ENCODE measurements around the gene CCDC116.
A peak's percentile ranks its signal among the peaks of the same experiment; 100 is the strongest.
"Not testable (repeated sequence)": the region's sequence is repeated elsewhere in the genome, so short reads cannot be mapped to it uniquely, and the experiment has no call there.

Gene CCDC116, protein sequence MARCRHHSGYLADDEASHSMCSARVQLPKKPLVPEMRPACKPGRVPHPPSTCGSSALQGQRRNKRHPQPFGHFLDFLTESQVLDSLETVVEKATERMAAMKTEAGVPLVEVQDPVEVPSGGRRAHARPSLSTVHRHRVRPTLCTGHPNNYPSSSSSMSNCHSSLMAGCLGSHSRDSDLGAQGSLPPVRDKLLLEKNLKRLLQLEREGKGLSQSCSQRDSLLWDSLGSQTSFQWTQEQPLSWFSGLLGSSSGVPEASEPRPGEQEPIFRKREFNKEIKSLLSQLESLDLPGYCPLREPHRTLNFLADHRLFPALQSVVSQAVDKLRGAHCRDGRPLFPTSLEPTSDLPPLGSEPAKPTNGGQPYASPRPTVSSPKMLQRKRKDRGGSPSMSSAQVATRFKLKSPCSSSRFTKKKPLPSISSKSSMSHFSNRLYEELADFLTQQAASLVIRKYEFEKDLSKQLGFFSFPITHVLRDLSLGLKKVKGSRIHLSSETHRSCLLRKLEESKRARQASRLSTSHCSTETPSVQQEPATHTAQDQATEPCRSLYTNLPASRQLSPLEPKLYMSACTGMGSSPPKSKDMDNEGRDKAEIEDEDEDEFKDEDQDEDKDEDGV

DNA sequence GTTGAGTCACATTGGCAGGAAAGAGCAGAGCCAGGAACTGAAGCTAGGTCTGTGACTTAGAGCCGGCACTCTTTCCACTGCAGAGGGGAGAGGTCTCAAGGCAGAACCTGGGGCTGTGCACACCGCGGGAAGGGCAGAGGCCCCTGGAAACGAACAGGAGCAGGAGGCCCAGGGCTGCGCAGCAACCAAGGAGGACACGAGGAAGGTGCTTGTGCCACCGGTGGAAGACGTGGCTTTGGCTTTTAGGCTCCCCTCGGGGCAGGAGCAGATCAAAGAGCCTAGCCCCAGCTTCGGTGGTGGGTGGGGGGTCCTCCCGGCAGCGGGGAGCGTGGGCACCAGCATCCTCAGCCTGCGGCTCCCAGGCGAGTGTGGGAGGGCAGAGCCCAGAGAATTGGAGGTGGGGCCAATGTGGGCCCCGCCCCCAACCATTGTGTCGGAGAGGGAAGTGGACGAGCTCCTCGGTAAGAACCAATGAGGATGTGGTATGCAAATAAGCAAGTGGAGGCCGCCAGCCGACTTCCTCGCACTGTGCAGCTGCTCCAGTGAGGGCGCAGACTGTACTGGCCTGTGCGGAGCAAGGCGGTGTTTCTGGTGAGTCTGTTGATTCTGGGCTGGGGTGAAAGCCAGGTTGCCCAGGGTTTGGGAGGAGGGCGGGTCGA, at the start of gene CCDC116:
CCDC116 (plus strand) TSS at position 524 of the 659 bp plus-strand sequence. CDS start 422 bp downstream, outside the sequence.
- DNase-seq (ENCODE audit: low read depth in 2 of 2): peak; percentile 43 to 64

DNA sequence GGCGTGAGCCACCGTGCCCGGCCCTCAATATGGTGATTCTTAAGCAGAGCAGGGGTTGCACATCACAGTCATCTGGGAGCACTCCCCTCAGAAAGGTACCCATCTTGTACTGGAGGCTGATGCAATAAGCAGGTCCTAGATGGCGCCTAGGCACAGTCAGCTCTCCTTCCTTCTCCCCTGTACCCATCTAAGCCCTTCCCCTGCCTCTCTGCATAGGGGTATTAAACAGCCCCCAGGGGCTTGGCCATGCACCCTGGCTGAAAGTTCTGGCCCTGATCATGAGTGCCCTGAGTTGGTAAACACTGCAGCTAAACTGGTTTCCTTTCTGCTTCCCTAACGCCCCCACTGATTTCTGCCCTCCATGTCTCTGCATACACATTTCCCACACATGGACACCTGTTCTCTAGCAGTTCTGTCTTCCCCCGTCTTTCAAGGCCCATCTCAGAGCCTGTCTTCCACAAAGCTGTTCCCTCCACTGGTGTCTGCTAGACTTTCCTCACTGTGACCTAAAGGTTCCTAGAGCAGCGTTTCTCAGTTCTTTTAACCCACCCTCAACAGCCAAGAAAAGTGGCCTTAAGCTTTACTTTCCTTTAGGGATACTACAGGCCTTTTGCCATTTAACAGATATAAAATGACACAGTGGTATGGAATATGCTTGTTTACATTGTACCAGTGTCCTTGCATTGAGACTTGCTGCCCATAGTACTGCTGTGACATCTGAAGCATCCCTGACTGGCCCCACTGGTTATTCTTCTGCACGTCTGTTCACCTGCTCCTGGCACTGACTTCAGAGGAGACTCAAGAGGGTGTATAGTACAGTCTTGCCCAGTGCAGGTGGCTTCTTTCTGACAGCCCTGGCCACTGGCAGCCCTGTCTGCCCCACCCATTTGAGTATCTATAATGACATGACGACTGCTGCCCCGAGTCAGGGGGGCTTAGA, 49.5 kb upstream of the CCDC116 start:
- no peak for DNase-seq (ENCODE audit: low read depth in 2 of 2)

DNA sequence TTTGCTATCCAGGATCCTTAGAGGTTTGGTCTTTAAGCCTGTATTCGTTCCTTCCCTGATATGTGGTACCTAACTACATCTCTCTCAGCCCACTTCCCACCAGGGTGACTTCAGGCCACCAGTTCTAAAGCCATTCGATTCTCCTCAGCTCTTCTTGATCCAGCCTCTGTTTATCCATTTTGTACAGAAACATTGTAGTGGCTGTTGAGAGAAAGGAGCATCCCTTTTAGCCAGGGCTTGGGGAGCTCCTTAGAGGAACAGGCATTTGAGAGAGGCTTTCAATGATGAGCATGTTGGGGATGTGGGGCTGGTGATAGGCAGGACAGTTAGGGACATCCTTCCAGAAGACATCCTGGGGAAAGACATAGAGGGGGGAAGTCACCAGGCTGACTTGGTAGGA, 47.2 kb upstream of the CCDC116 start:
- DNase-seq (ENCODE audit: low read depth in 2 of 2): no peak

DNA sequence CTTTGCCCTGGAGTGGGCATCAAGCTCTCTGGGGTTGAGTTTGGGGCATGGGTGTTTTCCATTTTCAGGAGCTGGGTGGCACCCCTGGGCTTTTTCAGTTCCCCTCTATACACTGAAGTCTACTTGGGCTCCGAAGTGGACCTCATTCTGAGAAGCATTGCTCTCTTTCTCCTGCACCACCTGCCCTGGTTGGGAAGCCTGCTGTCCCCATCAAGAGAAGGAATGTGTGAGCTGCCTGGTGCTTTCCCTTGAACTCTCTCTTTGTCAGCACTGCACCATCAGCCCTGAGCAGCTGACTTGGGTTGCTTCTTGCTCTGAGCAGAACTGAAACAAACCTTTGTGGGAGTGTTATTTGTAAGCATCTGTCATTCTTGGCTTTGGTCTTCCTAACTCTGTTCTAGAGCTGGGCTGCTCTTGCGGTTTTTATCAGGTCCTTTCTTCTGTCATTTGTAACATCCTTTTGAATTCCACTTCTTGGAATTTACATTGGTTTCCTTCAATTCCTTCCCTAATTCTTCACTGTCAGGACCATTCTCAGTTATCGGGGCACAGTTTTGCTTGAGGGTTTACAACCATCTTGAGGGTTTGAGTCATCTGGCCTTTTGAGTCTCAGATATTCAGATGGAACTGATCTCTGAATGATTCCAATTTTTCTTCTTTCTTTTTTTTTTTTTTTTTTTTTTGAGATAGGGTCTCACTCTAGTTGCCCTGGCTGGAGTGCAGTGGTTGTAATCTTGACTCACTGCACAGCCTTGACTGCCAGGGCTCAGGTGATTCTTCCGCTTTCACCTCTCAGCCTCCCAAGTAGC, 44.6 kb upstream of the CCDC116 start:
- DNase-seq (ENCODE audit: low read depth in 2 of 2): peak; percentile 34 to 47

DNA sequence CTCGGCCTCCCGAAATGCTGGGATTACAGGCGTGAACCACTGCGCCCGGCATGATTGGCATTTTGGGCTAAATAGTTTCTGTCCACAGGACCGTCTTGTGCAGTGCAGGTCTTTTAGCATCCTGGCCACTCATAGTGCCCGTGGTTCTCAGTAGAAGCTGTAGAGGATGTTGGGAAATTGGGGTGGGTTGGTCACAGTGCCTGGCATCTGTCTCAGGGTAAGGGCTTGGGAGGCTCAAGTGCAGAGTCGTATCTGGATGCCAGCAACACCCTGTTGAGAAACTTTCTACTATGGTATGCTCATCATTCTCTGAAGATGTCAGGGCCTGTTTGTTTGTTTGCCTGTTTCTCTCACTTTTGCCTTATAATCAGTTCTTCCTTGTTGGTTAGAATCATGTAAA, 43.2 kb upstream of the CCDC116 start:
- no peak for DNase-seq (ENCODE audit: low read depth in 2 of 2)

DNA sequence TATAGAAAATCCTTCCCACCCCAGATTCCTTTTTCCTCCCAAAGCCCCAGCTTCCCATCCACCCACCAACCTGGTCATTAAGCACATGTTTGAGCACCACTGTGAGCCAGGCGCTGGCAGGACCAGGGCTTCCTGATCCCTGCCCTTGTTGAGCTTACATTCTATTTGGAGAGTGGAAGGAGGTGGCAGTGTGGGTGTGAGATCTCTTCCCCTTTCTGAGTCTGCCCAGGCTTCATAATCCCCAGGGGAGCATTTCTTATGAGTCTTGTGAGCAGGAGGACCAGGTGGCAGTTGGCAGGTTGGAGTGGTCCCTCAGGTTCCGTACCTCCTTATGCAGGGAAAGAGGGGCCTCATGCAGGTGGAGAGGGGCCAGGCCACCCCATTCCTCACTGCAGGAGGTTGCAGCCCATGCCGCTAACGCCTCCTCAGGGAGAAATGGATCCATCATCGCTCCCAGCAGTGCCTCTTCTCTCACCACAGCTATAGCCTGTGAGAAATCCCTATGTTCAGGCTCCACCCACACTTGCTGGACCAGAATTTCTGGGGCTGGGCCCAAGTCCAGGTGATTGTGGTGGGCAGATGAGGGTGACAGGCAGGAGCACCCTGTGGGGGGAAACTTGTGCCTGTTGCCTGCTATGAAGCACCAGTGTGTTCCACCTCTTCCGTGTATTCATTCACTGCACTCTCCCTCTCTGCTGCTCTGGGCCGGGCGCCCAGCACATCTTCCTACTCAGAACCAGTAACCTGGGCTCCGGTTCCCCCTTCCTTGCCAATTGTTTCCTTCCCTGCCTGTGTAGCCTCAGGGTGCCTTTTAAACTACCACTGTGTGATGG, 41.5 kb upstream of the CCDC116 start:
- DNase-seq (ENCODE audit: low read depth in 2 of 2): no peak

DNA sequence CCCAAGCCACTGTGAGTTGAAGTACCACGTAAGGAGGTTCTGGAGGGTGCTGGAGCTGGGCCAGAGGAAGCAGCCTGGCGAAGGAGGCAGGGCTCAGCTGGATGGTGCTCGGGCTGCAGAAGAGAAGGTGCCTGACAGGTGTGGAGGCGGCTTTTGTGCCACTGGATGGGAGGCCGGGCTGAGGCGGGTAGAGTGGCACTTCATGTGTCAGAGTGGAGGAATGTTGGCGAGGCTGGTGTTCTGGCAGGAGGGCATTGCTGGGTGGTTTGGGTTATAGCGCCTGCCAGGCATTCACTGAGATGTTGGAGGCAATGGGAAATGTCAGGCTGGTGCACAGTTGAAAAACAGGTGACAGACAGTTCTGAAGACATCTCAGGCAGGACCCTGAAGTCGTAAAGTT, 40.9 kb upstream of the CCDC116 start:
- no peak for DNase-seq (ENCODE audit: low read depth in 2 of 2)

DNA sequence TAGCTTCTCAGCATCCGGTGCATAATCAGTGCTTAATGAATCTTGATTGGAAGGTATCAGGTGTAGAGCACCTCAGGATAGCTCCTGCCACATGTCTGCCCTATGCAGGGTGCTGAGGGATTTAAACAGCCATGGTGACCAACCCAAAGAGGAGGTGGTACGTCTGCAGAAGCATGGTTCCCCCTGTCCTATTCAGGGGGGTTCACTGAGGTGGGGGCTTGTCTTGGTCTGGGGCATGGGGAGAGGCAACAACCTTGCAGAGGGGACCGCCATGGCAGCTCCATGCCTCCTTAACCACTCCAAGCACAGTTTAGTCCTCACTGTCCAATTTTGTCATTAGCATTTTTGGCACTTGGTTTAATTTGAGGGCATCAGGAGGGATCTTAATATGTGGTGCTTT, 40.1 kb upstream of the CCDC116 start:
- no peak for DNase-seq (ENCODE audit: low read depth in 2 of 2)

DNA sequence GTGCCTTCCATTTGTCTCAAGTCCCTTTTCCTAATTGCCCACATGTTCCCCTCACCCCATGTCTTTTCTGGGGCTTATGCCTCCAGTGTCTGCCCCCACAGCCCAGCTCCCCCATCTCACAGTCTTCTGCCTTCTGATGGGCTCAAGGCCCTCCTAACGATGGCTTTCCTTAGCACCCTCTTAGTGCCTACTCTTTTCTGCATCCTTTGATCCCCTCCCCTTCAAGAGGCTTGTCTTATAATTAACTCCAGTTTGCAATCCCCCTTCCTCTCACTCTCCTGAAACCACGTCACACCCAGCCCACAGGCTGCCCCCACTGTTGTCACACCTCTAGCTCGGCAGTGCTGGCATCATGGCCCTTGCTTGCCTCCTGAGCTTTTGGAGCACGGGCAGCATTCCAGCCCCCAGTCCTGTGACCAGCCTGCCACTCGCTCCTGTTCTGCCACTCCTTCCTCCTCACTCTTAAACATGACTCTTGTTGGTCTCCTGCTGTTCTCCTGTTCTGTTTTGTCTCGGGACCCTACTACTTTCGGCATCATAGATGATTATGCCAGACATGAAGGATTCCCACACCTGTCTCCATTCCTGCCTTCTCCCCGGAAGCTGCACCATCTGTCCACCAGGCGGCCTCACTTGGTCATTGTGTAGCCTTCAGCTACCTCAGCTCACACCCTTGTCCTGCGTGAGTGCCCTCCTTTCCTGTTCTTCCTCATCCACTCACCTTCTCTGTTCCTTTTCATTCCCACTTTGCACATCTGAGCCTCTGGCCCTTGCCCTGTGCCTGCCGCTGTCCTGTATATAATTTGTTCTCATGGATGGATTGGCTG, 38.9 kb upstream of the CCDC116 start:
- DNase-seq (ENCODE audit: low read depth in 2 of 2): no peak

DNA sequence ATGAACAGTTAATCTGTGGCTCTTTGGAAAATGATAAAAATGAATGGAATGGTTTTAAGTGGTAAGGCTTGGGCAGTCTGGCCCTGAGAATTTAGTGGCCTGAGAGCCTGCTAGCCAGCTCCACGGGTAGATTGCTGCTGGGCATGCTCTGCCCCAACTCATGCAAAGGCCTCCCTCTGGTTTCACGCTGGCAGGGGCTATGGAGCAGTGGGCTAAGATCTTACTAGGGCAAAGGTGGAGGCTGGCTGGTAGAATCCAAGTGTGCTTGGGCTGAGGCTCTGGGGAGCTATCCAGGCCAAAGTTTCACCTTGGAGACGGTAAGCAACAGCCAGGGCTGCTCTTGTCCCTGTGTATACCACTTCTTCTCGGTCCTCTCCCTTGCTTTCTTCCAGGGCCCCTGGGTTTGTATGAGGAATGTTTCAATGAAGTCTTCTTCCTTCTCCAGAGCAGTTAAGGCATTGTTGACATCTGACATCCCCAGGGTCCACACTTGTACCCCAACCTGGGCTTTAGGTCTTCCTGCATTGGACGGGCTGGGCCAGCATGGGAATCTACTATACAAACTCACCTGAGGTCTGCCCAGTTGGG, 37.6 kb upstream of the CCDC116 start:
- DNase-seq (ENCODE audit: low read depth in 2 of 2): no peak

DNA sequence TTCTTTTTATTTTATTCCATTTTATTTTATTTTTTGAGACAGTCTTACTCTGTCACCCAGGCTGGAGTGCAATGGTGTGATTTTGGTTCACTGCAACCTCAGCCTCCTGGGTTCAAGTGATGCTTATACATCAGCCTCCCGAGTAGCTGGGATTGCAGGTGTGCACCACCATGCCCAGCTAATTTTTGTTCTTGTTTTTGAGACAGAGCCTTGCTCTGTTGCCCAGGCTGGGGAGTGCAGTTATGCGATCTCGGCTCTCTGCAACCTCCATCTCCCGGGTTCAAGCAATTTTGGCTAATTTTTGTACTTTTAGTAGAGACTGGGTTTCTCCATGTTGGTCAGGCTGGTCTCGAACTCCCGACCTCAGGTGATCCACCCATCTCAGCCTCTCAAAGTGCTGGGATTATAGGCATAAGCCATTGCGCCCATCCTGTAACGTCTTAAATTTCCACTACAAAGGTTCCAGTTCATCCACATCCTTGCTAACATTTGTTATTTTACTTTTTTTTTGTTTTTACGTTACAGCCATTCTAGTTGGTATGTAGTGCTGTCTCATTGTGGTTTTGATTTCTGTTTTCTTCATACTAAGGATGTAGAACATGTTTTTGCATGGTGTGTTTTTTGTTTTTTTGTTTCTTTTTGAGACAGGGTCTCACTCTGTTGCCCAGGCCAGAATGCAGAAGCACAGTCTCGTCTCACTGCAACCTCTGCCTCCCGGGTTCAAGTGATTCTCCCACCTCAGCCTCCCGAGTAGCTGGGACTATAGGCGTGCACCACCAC, 36.0 kb upstream of the CCDC116 start:
- not testable (repeated sequence) for DNase-seq (ENCODE audit: low read depth in 2 of 2)

DNA sequence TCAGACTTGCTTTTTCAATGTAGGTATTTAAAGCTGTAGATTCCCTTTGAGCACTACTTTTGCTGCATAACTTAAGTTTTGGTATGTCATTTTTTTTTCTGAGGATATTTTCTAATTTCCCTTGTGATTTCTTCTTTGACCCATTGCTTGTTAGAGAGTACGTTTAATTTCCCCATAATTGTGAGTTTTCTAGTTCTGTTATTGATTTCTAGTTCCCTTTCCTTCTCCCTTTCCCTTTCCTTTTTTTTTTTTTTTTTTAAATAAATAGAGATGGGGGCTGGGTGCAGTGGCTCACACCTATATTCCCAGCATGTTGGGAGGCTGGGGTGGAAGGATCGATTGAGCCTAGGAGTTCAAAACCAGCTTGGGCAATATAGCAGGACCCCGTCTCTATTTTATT, 34.3 kb upstream of the CCDC116 start:
- DNase-seq (ENCODE audit: low read depth in 2 of 2): no peak

DNA sequence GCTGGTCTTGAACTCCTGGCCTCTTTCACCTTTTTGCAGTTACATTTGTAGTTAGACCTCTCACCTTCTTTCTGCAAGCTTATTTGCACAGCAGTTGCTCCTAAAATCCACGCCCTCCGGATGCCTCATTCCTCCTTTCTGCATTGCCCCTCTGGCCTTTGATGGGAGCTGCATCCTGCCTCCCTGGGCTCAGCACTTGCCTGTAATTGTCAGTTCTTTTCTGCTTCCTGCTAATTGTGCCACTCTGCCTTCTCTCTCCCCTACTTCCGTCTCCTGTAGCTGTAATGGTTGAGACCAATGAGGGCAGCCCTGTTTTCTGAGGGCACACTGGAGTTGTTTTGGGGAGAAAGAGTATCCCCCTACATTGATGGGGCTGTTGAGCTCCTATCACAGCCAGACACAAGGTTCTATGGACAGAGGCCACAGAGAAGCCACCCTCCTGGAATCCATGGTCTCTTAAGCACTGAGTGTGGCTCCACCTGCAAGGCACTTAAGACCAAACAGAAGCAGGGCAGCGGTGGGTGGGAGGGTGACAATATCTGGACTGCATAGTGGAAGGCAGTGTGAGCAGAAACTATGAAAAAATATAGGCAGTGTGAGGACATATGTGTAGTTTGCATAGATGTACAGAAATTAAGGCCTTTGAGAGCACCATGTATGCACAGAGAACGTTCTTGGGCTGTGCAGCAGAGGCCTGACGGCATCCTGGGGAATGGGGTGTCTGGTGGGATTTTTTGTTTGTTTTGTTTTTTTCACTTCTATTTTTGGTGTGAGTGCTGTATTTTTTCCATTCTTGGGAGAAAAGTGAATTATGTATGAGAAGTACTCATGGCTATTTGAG, 33.3 kb upstream of the CCDC116 start:
- no peak for DNase-seq (ENCODE audit: low read depth in 2 of 2)

DNA sequence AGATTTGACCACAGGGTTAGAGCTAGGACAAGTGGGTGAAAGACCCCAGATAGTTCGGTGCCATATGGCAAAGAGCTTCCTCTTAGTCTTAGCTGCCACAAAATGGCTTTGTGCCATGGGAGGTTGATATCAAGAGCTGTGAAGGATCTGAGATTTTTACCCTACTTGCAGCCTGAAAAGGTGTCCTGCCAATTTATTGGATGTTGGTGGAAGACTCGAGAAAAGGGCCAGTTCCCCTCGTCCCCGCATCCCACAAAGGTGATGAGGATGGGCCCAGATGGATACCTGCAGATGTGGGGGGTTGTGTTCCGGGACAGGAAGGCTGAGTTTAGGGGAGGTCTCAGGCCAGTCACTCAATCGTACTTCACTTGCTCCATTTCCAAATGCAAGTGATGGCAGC, 30.0 kb upstream of the CCDC116 start:
- DNase-seq (ENCODE audit: low read depth in 2 of 2): no peak

DNA sequence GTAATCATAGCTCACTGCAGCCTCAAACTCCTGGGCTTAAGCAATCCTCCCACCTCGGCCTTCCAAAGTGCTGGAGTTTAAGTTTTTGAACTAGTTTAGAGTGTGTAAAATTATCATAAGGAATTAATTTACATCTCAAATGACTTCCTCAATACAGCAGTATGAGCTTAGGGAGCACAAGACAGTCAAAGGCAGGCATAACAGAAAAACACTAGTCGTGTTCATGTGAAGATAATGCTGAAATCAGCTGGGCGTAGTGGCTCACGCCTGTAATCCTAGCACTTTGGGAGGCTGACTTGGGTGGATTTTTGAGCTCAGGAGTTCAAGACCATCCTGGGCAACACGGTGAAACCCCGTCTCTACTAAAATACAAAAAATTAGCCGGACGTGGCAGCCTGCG, 28.6 kb upstream of the CCDC116 start:
- DNase-seq (ENCODE audit: low read depth in 2 of 2): no peak

DNA sequence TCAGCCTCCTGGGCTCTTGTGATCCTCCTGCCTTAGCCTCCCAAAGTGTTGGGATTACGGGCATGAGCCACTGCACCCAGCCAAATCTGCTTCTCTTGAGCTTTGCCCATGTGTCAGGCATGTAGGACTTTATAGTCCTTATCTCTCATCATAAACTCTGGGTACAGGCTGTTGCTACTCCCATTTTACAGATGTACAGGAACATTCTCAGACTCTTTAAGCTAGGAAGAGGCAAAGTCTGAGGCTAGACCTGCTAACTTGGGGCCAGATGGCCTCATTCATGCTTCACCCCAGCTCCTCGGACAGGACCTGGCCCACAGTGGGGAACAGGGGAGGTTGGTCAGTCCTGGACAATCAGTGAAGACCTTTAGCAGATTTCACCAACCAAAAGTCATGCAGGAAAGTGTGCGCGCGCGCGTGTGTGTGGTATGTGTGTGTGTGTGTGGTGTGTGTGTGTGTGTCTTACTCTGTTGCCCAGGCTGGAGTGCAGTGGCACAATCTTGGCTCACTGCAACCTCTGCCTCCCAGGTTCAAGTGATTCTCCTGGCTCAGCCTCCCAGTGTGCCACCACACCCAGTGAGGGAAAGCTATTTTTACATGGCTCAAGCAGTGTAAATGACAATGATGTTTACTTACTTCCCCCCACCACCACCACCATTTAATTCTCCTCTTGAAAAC, 26.5 kb upstream of the CCDC116 start:
- no peak for DNase-seq (ENCODE audit: low read depth in 2 of 2)
